GM19452 (cell line): Measurements from ENCODE around the gene PPIP5K1.

Source experiments
- ATAC-seq: cut with Tn5 transposase; IDR thresholded peaks from one replicate; pipeline ENCODE4 v1.9.1; 2021; ENCODE audit not compliant: unreplicated experiment

PPIP5K1 gene

GRCh38 chr15:43519196-43519595 is 70.8 kb downstream of the PPIP5K1 start:
- ATAC-seq: no peak

- no peak for ATAC-seq
These were observed 71.7 kb downstream of the PPIP5K1 start for GRCh38 chr15:43518197-43518761.

GRCh38 chr15:43517354-43518196 is 72.4 kb downstream of the PPIP5K1 start, which contains the start of gene MAP1A:
Gene MAP1A, plus strand, starts transcription at chr15:43517608. Its CDS starts 3,866 bp downstream, at chr15:43521474.
- no peak for ATAC-seq

DNA sequence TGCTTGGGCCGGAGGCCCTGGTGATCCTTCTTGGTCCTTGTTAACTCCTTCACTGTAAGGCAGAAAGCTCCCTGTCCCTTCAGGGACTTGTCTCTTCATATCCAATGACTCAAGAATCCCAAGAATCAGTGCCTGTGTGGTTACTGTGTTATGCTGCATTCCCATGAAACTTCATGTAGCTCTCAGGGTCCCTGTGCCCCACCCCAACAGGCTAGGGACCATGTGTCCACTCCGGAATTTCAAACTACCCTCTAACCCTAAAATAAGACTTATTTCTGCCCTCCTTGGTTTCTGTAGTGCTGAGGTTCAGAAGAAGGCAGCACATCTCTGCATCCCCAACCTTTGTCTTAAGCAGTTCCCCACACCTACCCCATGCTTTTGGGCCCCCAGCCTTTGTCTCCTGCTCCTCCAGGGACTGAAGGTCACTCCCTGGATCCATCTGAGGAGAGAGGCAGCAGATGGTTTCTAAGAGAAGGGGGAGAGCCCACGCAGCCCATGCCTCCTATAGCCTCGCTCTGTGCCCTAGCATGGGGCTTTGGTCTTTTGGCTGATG is 73.1 kb downstream of the PPIP5K1 start:
- ATAC-seq: no peak

GRCh38 chr15:43516185-43516584 is 73.8 kb downstream of the PPIP5K1 start:
- no peak for ATAC-seq

GRCh38 chr15:43515741-43516140 is 74.3 kb downstream of the PPIP5K1 start:
- no peak for ATAC-seq

DNA sequence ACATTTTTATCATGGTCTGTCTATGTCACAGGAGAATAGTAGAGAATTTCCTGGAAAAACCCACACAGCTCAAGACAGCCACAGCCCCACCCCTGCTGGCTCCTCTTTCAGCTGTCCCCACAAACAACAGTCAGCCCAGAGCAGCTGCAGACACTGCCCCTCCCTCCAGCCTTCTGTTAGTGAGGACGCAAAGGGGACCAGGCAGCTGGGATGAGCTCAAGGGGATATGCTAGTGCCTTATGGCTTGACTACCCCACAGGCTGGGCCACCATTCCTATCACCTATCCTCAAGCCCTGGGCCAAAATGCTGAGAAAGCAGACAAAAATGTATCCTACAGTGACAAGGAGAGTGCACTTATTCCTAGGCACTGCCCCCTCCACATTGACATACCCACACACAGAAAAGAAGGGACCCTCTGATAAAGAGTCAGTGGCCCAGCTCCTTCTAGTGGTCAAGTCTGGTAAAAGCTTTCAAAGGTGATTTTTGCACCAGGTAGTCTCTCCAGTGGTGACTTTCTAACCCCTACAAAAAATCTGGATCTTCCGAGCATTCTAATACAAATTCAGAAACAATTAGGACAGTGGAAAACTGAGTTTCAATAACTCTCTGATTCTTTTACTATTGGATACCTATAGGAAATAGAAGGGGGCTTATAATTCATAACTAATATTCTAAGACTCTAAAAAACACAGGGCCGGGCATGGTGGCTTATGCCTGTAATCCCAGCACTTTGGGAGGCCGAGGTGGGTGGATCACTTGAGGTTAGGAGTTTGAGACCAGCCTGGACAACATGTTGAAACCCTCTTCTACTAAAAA is 75.6 kb downstream of the PPIP5K1 start:
- ATAC-seq: no peak

DNA sequence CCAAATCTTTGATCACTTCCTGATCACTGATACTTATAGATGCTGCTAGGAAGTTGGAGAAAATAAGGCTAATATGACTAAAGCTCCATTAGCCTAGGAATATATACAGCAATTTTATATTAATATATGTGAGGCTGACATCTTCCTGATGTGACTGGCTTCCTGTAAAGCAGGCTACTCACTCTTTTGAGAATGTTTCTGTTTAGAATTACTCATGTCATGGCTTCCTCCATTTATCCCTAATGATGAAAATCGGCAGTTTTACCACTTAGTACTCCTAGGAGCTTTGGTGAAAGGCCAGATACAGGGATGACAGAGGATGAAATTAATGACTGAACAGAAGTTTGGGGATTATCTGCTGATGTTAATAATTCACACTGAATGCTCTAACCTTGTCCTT is 76.5 kb downstream of the PPIP5K1 start:
- no peak for ATAC-seq

- no peak for ATAC-seq
These were observed 78.8 kb downstream of the PPIP5K1 start for GRCh38 chr15:43511012-43511885.

DNA sequence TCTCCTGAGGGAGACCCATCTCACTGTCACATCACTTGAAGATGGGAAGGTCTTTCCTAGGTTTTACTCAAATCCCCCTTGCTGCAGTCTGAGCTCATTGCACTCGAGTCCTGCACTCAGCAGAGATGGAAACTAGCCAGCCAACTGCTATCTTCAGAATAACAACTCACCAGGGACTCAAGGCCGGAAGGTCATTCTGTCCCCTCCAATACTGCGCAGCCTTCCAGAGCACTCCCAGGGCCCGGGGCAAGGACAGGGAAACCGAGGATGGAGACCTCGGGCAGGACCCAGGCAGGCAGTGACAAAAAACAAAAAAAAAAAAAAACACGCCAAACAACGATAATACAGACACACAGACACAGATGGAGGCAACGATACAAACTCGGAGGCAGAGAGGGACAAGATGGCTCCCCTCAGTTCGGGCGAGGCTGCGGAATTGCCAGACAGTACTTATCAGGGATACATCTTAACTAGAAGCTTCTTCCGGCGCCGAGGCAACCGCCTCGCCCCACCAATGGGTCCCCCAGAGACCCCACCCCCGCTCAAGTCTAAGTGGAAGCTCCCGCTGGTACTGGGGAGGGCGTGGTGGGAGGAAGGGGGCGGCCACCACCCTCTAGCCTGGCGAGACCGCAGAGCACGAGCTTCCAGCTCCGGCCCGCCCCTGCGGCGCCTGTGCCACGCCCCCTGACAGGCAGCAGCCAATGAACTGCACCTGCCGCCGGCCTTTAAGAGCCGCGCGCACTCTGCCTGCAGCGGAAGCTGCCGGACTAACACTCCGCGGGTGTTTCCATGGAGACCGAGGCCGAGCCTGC is 79.6 kb downstream of the PPIP5K1 start:
- peak; percentile 94 for ATAC-seq

GRCh38 chr15:43509660-43510199 is 80.3 kb downstream of the PPIP5K1 start:
- ATAC-seq: no peak

- ATAC-seq: no peak
These were observed 80.9 kb downstream of the PPIP5K1 start for GRCh38 chr15:43508991-43509659.

GRCh38 chr15:43508421-43508820 is 81.6 kb downstream of the PPIP5K1 start:
- no peak for ATAC-seq

DNA sequence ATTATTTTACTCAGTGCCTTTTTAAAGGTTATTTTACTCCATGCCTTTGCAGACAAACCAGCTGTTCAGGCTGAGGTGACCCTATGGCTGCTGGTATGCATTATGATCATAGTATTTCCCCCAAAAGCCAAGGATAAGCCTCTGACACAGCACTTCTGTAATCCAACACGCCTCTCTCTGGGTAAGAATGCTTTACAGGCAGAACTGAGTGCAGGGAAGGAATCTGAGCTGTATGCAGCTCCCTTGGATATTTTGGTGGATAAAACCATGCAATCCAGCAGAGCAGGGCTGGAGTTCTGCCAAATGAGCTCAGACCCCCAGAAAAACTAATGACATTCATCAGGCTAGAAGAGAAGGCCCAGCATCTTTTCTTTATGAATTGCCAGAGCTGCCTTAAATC is 84.3 kb downstream of the PPIP5K1 start:
- ATAC-seq: no peak

GRCh38 chr15:43499635-43500034 is 90.4 kb downstream of the PPIP5K1 start:
- no peak for ATAC-seq

GRCh38 chr15:43498990-43499389 is 91.0 kb downstream of the PPIP5K1 start:
- no peak for ATAC-seq

DNA sequence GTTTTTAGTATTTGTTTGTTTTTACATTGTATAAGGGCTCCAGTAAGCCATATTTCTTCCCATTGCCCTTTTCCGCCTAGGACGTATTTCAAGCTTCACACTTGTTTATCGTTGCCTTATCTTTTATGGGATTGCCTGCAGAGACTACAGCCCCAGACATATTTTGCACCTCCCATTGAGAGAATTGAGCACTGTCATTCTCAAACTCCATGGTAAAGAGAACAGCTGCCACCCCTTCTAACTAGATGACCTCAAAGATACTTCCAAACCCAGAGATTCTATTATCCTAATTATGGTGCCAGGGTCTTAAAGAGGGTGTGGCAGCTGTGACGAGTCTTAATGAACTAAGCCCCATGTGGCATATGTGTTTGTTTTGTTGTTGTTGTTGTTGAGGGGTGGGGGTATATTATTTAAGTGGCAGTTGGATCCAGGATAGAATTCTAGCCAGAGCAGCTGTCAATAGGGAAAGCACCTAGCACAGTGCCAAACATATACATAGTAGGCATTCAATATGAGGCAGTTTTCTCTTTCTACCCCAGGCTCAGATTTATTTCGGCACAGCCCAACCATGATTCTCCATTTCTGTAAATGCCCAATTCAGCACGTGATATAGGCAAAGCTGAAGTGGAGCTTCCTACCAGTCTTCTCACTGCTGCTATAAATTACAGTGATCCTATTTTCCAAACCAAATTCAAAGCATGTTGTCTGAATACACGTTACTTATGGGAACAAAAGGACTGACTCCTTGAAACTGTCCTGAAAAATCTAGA is 96.1 kb downstream of the PPIP5K1 start:
- no peak for ATAC-seq
